Measurements from ENCODE around the gene FAIM. TPM values are rescaled to one million over a fixed set of nuclear protein-coding genes. Genes with fewer than 3 reads are reported as not detected.

The FAIM gene
- total RNA-seq, 1 experiment from 2014 or later, result 11.0 TPM

GRCh38 chr3:138578141-138578540 is 30.4 kb upstream of the FAIM start:
- H3K23ac ChIP-seq (ENCODE audit: insufficient read length, low read depth, low read length), result no peak overlapping the region
- H4K8ac ChIP-seq (replicated peaks; ENCODE audit: insufficient read length, low read depth, low read length), result no peak overlapping the region
- no peak overlapping the region for H3K14ac ChIP-seq (ENCODE audit: insufficient read depth, low read length)
- no peak overlapping the region for H3K4me3 Mint-ChIP-seq
- H3K27ac ChIP-seq (ENCODE audit: insufficient read length, low read depth, low read length), result no peak overlapping the region
- no peaks in the 10 kb centered on the region for H4K20me1 ChIP-seq (ENCODE audit: control insufficient read depth, insufficient read depth, insufficient read length)
- H2BK20ac ChIP-seq (ENCODE audit: low read depth, low read length, poor library complexity, severe bottlenecking), result no peak overlapping the region
- no peak overlapping the region for H3K56ac ChIP-seq (ENCODE audit: insufficient read length, low read depth, low read length)
- H3K9me3 Mint-ChIP-seq, result peaks cover 26 to 34% of the 10 kb centered on the region in 2 experiments
- no peak overlapping the region for H2AK5ac ChIP-seq (ENCODE audit: insufficient read length, low read length)
- H3K9ac ChIP-seq (ENCODE audit: extremely low read depth, insufficient read length, low read length), result no peak overlapping the region
- H3K4me1 Mint-ChIP-seq, result peaks cover 24 to 25% of the 10 kb centered on the region in 2 experiments
- H3K27me3 ChIP-seq (ENCODE audit: insufficient read depth, low read length), result no peaks in the 10 kb centered on the region
- H2BK15ac ChIP-seq (ENCODE audit: low read depth, low read length), result no peak overlapping the region
- no peak overlapping the region for H2BK12ac ChIP-seq (ENCODE audit: insufficient read length, low read depth, low read length)
- no peak overlapping the region for H4K91ac ChIP-seq (ENCODE audit: insufficient read length, low read depth, low read length)
- H3K79me1 ChIP-seq (ENCODE audit: insufficient read depth, low read depth, low read length, poor library complexity, severe bottlenecking), result no peaks in the 10 kb centered on the region
- no peak overlapping the region for H2AFZ ChIP-seq (ENCODE audit: low read length)
- H3K36me3 Mint-ChIP-seq (ENCODE audit: insufficient read depth in 1 of 3, low read depth in 3 of 3), result peaks cover 28 to 38% (median 35%) of the 10 kb centered on the region in 3 experiments
- no peak overlapping the region for H3K27ac Mint-ChIP-seq
- no peak overlapping the region for H2BK120ac ChIP-seq (ENCODE audit: low read depth, low read length, poor library complexity, severe bottlenecking)
- peaks cover 5% of the 10 kb centered on the region for H3K9me3 ChIP-seq (ENCODE audit: control insufficient read depth, low read depth, low read length)
- H3K23me2 ChIP-seq (ENCODE audit: insufficient read length, low read depth, low read length, poor library complexity, severe bottlenecking), result no peaks in the 10 kb centered on the region
- H3K27me3 Mint-ChIP-seq (ENCODE audit: low read depth), result peaks cover 1% of the 10 kb centered on the region; the same call in 1 of the 2 replicates
- H3T11ph ChIP-seq (ENCODE audit: low read length), result no peak overlapping the region
- H3K4ac ChIP-seq (ENCODE audit: low read depth, low read length), result no peak overlapping the region
- no peak overlapping the region for H2BK5ac ChIP-seq (ENCODE audit: insufficient read length, low read length)
- no peak for TF ChIP-seq CTCF (conservative IDR thresholded peaks at IDR 0.05)
- no peak overlapping the region for H3K18ac ChIP-seq (ENCODE audit: insufficient read length, low read depth, low read length)
- no CpG with 5 or more reads among the region's 4 CpGs for WGBS (ENCODE audit: extremely low coverage, insufficient read length, low lambda C conversion rate)
- no peak for DNase-seq
- no peaks in the 10 kb centered on the region for H3K79me2 ChIP-seq (ENCODE audit: insufficient read depth, low read length)
- peaks cover 6% of the 10 kb centered on the region; the same call in 1 of the 2 replicates for H3K4me1 ChIP-seq (ENCODE audit: insufficient read depth, low read length)
- no peak overlapping the region for H3K4me2 ChIP-seq (ENCODE audit: insufficient read depth, insufficient read length, low read length)
- H4K5ac ChIP-seq (ENCODE audit: insufficient read length, low read depth, low read length), result no peak overlapping the region

All from H9 (cell line).